NCI-H146 treated with DMSO at 0.1 percent for 48 hours (cell line): ENCODE data around the gene UBE2O.
"Not testable (repeated sequence)": the region's sequence is repeated elsewhere in the genome, so short reads cannot be mapped to it uniquely, and the experiment has no call there.

Source experiments
- DNase-seq: peaks from one replicate; lab custom pipeline; 2025; ENCODE audit not compliant: unreplicated experiment; lab: John Stamatoyannopoulos, UW

Gene UBE2O

GRCh38 chr17:76378548-76379274, 74.2 kb downstream of the UBE2O start:
- DNase-seq, result no peak

- DNase-seq, result no peak
Measured at GRCh38 chr17:76376318-76377133, 76.4 kb downstream of the UBE2O start.

- DNase-seq, result no peak
Measured at GRCh38 chr17:76371656-76372628, 81.0 kb downstream of the UBE2O start.

- DNase-seq, result no peak
Measured at GRCh38 chr17:76370261-76370993, 82.5 kb downstream of the UBE2O start.

- no peak for DNase-seq
Measured at GRCh38 chr17:76369804-76370203, 83.1 kb downstream of the UBE2O start.

GRCh38 chr17:76369379-76369778, 83.6 kb downstream of the UBE2O start:
- no peak for DNase-seq

GRCh38 chr17:76368545-76368944, 84.4 kb downstream of the UBE2O start:
- no peak for DNase-seq

GRCh38 chr17:76367642-76368041, 85.3 kb downstream of the UBE2O start:
- no peak for DNase-seq

GRCh38 chr17:76366247-76366646, 86.7 kb downstream of the UBE2O start:
- DNase-seq, result no peak

GRCh38 chr17:76365256-76365903, 87.6 kb downstream of the UBE2O start:
- DNase-seq, result no peak

- DNase-seq, result no peak
Measured at GRCh38 chr17:76363107-76363842, 89.7 kb downstream of the UBE2O start.

- no peak for DNase-seq
Measured at GRCh38 chr17:76360461-76360860, 92.5 kb downstream of the UBE2O start.

- not testable (repeated sequence) for DNase-seq
Measured at GRCh38 chr17:76359776-76360175, 93.2 kb downstream of the UBE2O start.

GRCh38 chr17:76359375-76359774, 93.6 kb downstream of the UBE2O start:
- DNase-seq, result no peak

- DNase-seq, result no peak
Measured at GRCh38 chr17:76357597-76358158, 95.3 kb downstream of the UBE2O start.

- DNase-seq, result no peak
Measured at GRCh38 chr17:76356803-76357456, 96.0 kb downstream of the UBE2O start.

GRCh38 chr17:76354747-76355310, 98.1 kb downstream of the UBE2O start:
- DNase-seq, result no peak

GRCh38 chr17:76354317-76354729, 98.6 kb downstream of the UBE2O start:
- DNase-seq, result no peak
